ENCODE data around the gene ZNF784. TPM values are rescaled to one million over a fixed set of nuclear protein-coding genes. Genes with fewer than 3 reads are reported as not detected.

Gene ZNF784
- total and polyA plus RNA-seq, 2 experiments from 2014 or later, result 1.3 to 3.0 TPM

GRCh38 chr19:55660404-55660803 is 36.0 kb upstream of the ZNF784 start:
- H3K9ac ChIP-seq, result no peak overlapping the region
- WGBS, 2 experiments (ENCODE audit: low coverage in 1 of 2, low lambda C conversion rate in 2 of 2, missing lambda C conversion rate in 2 of 2), result 84 to 90% methylated on average over 5 to 12 of the region's 12 CpGs
- no peaks in the 10 kb centered on the region for H3K27me3 ChIP-seq (replicated peaks; ENCODE audit: insufficient read depth)
- TF ChIP-seq EZH2 (IDR thresholded peaks at IDR 0.05; ENCODE audit: insufficient read depth, poor library complexity, severe bottlenecking) (no peak), EZH2phosphoT487 (IDR thresholded peaks at IDR 0.05; ENCODE audit: insufficient read depth, low read depth) (no peak)
- no peak overlapping the region for H3K4me3 ChIP-seq
- no peaks in the 10 kb centered on the region for H3K9me2 ChIP-seq (ENCODE audit: insufficient read depth)
- no peak overlapping the region for H3K4me2 ChIP-seq (ENCODE audit: unreplicated experiment)
- DNase-seq, result no peak
- H3K4me1 ChIP-seq (ENCODE audit: insufficient read depth), result peaks cover 24% of the 10 kb centered on the region
- H4K20me1 ChIP-seq (ENCODE audit: insufficient read depth), result peaks cover 37% of the 10 kb centered on the region; the same call in 1 of the 2 replicates
- H3F3A ChIP-seq (ENCODE audit: insufficient read depth), result peaks cover 8% of the 10 kb centered on the region
- peaks cover 97% of the 10 kb centered on the region for H3K79me2 ChIP-seq (ENCODE audit: insufficient read depth)
- in situ Hi-C loops (cut with MboI), result loop anchor here (25.0 kb wide), 1 partner anchor 1198 kb away; the partner anchor contains the start of genes CDC42EP5 and LENG9
- no peak overlapping the region for H3K27ac ChIP-seq
- H3K9me3 ChIP-seq (ENCODE audit: low read depth), result no peaks in the 10 kb centered on the region
- peaks cover 24% of the 10 kb centered on the region; the same call in 1 of the 2 replicates for H3K36me3 ChIP-seq (ENCODE audit: low read depth)
- no peak overlapping the region for H2AFZ ChIP-seq

- no peak overlapping the region for H3K9ac ChIP-seq
- H3K36me3 ChIP-seq (ENCODE audit: low read depth), result peaks cover 24% of the 10 kb centered on the region; the same call in 1 of the 2 replicates
- H2AFZ ChIP-seq, result no peak overlapping the region
- in situ Hi-C loops (cut with MboI), result loop anchor here (25.0 kb wide), 1 partner anchor 1198 kb away; the partner anchor contains the start of genes CDC42EP5 and LENG9
- H3K4me2 ChIP-seq (ENCODE audit: unreplicated experiment), result no peak overlapping the region
- H3K27ac ChIP-seq, result no peak overlapping the region
- H3K4me3 ChIP-seq, result no peak overlapping the region
- H4K20me1 ChIP-seq (ENCODE audit: insufficient read depth), result peaks cover 37% of the 10 kb centered on the region; the same call in 1 of the 2 replicates
- H3K4me1 ChIP-seq (ENCODE audit: insufficient read depth), result peaks cover 24% of the 10 kb centered on the region
- H3K9me3 ChIP-seq (ENCODE audit: low read depth), result no peaks in the 10 kb centered on the region
- H3K9me2 ChIP-seq (ENCODE audit: insufficient read depth), result no peaks in the 10 kb centered on the region
- H3F3A ChIP-seq (ENCODE audit: insufficient read depth), result peaks cover 8% of the 10 kb centered on the region
- no peak for DNase-seq
- no peak for TF ChIP-seq EZH2 (IDR thresholded peaks at IDR 0.05; ENCODE audit: insufficient read depth, poor library complexity, severe bottlenecking)
- TF ChIP-seq EZH2phosphoT487 (IDR thresholded peaks at IDR 0.05; ENCODE audit: insufficient read depth, low read depth), result no peak
- WGBS, 2 experiments (ENCODE audit: low coverage in 1 of 2, low lambda C conversion rate in 2 of 2, missing lambda C conversion rate in 2 of 2), result 85 to 88% methylated on average over 5 to 9 of the region's 9 CpGs
- H3K27me3 ChIP-seq (replicated peaks; ENCODE audit: insufficient read depth), result no peaks in the 10 kb centered on the region
- peaks cover 99% of the 10 kb centered on the region for H3K79me2 ChIP-seq (ENCODE audit: insufficient read depth)
Measured at GRCh38 chr19:55659822-55660221, 35.5 kb upstream of the ZNF784 start.

- no peak for TF ChIP-seq EZH2 (IDR thresholded peaks at IDR 0.05; ENCODE audit: insufficient read depth, poor library complexity, severe bottlenecking)
- no peak for TF ChIP-seq EZH2phosphoT487 (IDR thresholded peaks at IDR 0.05; ENCODE audit: insufficient read depth, low read depth)
- H3K4me1 ChIP-seq (ENCODE audit: insufficient read depth), result peaks cover 24% of the 10 kb centered on the region
- H4K20me1 ChIP-seq (ENCODE audit: insufficient read depth), result peaks cover 37% of the 10 kb centered on the region; the same call in 1 of the 2 replicates
- H3K36me3 ChIP-seq (ENCODE audit: low read depth), result peaks cover 24% of the 10 kb centered on the region; the same call in 1 of the 2 replicates
- DNase-seq, result no peak
- no peaks in the 10 kb centered on the region for H3K9me2 ChIP-seq (ENCODE audit: insufficient read depth)
- H3K4me3 ChIP-seq, result peak overlapping the region; percentile 98
- H3K27me3 ChIP-seq (replicated peaks; ENCODE audit: insufficient read depth), result no peaks in the 10 kb centered on the region
- no peaks in the 10 kb centered on the region for H3K9me3 ChIP-seq (ENCODE audit: low read depth)
- peak overlapping the region; percentile 98 for H3K9ac ChIP-seq
- H3K4me2 ChIP-seq (ENCODE audit: unreplicated experiment), result no peak overlapping the region
- WGBS, 2 experiments (ENCODE audit: low coverage in 1 of 2, low lambda C conversion rate in 2 of 2, missing lambda C conversion rate in 2 of 2), result 90 to 94% methylated on average over 34 to 36 of the region's 37 CpGs
- in situ Hi-C loops (cut with MboI), result loop anchor here (25.0 kb wide), 1 partner anchor 1197 kb away; the partner anchor contains the start of genes CDC42EP5 and LENG9
- no peak overlapping the region for H3K27ac ChIP-seq
- H3F3A ChIP-seq (ENCODE audit: insufficient read depth), result peaks cover 8% of the 10 kb centered on the region
- no peak overlapping the region for H2AFZ ChIP-seq
- peaks cover 90% of the 10 kb centered on the region for H3K79me2 ChIP-seq (ENCODE audit: insufficient read depth)
Measured at GRCh38 chr19:55658846-55659459, 34.6 kb upstream of the ZNF784 start.

- peak overlapping the region; percentile 100 for H3K4me2 ChIP-seq (ENCODE audit: unreplicated experiment)
- H3K9me2 ChIP-seq (ENCODE audit: insufficient read depth), result no peaks in the 10 kb centered on the region
- H3K27me3 ChIP-seq (replicated peaks; ENCODE audit: insufficient read depth), result no peaks in the 10 kb centered on the region
- H4K20me1 ChIP-seq (ENCODE audit: insufficient read depth), result peaks cover 37% of the 10 kb centered on the region; the same call in 1 of the 2 replicates
- H2AFZ ChIP-seq, result no peak overlapping the region
- H3K27ac ChIP-seq, result peak overlapping the region; percentile 97
- peaks cover 72% of the 10 kb centered on the region for H3K79me2 ChIP-seq (ENCODE audit: insufficient read depth)
- H3K36me3 ChIP-seq (ENCODE audit: low read depth), result peaks cover 11% of the 10 kb centered on the region; the same call in 1 of the 2 replicates
- DNase-seq, result peak; percentile 61
- in situ Hi-C loops (cut with MboI), result loop anchor here (25.0 kb wide), 1 partner anchor 1195 kb away; the partner anchor contains the start of genes CDC42EP5 and LENG9
- peaks cover 8% of the 10 kb centered on the region for H3F3A ChIP-seq (ENCODE audit: insufficient read depth)
- no peak for TF ChIP-seq EZH2phosphoT487 (IDR thresholded peaks at IDR 0.05; ENCODE audit: insufficient read depth, low read depth)
- no peak for TF ChIP-seq EZH2 (IDR thresholded peaks at IDR 0.05; ENCODE audit: insufficient read depth, poor library complexity, severe bottlenecking)
- H3K4me1 ChIP-seq (ENCODE audit: insufficient read depth), result peaks cover 24% of the 10 kb centered on the region
- peak overlapping the region; percentile 98 for H3K9ac ChIP-seq
- 22 to 27% methylated on average over 18 of the region's 18 CpGs for WGBS, 2 experiments (ENCODE audit: low coverage in 1 of 2, low lambda C conversion rate in 2 of 2, missing lambda C conversion rate in 2 of 2)
- no peaks in the 10 kb centered on the region for H3K9me3 ChIP-seq (ENCODE audit: low read depth)
- peak overlapping the region; percentile 98 for H3K4me3 ChIP-seq
Measured at GRCh38 chr19:55656988-55657747, 32.8 kb upstream of the ZNF784 start.
